Coronary artery (tissue), 2 donors: ENCODE measurements around the gene EDEM3.

Experiments
- DNase-seq: peaks from one replicate; pipeline ENCODE4 v3.0.0-alpha.2; 2017; ENCODE audit warnings: low spot score
- H3K27ac ChIP-seq, 2 donors: fragments of 200-600 bp; sonication (generic); one replicate each; pipeline ENCODE4 v1.5.1; 2016 to 2019
- H3K4me3 ChIP-seq: fragments of 200-600 bp; sonication (generic); 2 replicates; pipeline ENCODE4 v1.5.1; 2016; ENCODE audit warnings: mild to moderate bottlenecking, moderate library complexity
- CTCF ChIP-seq: fragments of 200-600 bp; sonication (generic); IDR thresholded peaks from one replicate; pipeline ENCODE4 v1.5.1; 2019; ENCODE audit warnings: antibody characterized with exemption

EDEM3 gene

GRCh38 chr1:184672013-184672726 is 82.5 kb downstream of the EDEM3 start:
- DNase-seq = no peak
- no peak overlapping the region for H3K27ac ChIP-seq
- no peak overlapping the region for H3K4me3 ChIP-seq
- TF ChIP-seq CTCF = no peak

DNA sequence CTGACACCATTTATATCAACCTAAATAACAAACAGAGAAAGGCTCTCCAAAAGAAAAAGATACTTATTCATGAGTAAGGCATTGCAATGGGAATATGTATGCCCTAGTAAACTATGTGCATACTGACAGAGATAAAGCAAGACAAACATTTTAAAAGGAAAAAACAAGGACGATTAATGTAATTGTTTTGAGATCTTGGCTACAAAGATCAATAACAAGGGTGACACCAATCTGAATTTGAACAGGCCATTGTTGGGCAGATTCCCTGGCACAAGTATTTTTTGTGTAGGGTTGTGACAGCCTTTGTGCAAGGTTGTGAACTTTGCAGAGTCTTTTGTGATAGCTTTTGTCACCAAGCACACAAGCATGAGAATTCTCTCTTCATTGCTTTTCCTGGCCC is 85.3 kb downstream of the EDEM3 start:
- no peak overlapping the region for H3K4me3 ChIP-seq
- no peak overlapping the region for H3K27ac ChIP-seq
- no peak for DNase-seq
- TF ChIP-seq CTCF = no peak

GRCh38 chr1:184665360-184665759 is 89.3 kb downstream of the EDEM3 start:
- TF ChIP-seq CTCF = no peak

DNA sequence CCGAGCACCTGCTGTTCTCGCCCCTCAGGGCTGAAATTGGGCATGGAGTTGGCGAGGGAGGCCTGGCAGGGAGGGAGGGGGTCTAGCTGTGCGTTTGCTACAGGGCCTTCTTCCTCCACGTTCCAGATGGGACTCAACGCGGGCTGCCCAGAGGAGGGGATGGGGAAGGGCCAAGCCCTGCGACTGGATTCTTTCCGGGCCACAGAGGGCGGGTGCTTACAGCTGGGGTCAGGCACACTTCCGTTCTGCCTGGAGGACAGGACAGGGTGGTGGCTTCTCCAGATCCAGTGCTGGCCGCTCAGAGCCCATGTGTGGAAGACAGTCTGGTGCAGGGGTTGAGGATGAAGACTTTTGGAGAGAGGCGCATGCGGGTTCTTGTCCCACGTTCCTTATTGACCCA is 90.0 kb downstream of the EDEM3 start:
- H3K4me3 ChIP-seq = no peak overlapping the region
- no peak for TF ChIP-seq CTCF
- H3K27ac ChIP-seq = no peak overlapping the region
- DNase-seq = no peak

More at GRCh38 chr1:184665360-184665759, 89.3 kb downstream of the EDEM3 start:
- H3K27ac ChIP-seq = no peak overlapping the region
- no peak for DNase-seq
- no peak overlapping the region for H3K4me3 ChIP-seq

DNA sequence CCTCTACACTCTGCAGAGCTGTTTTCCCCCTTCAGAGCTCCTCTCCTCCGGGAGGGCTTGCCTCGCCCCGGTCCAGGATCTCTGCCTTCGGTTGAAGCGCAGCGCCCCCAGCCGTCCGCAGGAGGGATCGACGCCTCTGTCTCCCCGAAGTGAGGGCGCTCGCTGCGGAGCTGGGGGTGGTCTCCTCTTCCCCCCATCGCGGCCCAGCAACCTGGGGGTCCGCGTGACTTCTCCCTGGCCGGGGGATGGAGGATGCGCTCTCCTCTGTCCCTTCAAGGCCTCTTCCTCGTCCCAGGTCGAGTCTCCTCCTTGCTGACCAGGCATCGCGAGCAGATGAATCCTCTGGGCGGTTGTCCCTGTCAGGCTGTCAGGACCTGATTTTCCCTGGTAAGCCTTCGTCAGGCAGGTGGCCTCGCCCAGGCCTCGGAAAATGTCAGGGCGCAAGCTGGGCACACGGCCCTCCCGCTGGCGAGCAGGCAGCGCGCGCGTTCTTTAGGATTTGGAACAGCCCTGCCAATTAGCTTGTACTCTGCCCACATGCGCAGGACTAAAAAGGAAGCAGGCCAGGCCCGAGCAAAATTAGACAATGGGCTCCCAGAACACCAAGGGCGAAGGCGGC is 90.5 kb downstream of the EDEM3 start:
- peak overlapping the region; percentile 62 for H3K4me3 ChIP-seq
- no peak for DNase-seq
- no peak overlapping the region for H3K27ac ChIP-seq
- TF ChIP-seq CTCF = peak; percentile 83

GRCh38 chr1:184661801-184662200 is 92.9 kb downstream of the EDEM3 start:
- Histone ChIP-seq H3K4me3 (no peak overlapping the region), H3K27ac (no peak overlapping the region)
- no peak for TF ChIP-seq CTCF
- no peak for DNase-seq
